ENCODE results near the gene C1orf53.
"Not testable (repeated sequence)": the region's sequence is repeated elsewhere in the genome, so short reads cannot be mapped to it uniquely, and the experiment has no call there.

The C1orf53 gene

GRCh38 chr1:197902454-197903195 lies at the start of gene C1orf53:
TSS of gene C1orf53 (plus strand) at chr1:197902630. CDS start at chr1:197902650, 20 bp downstream.
- peak; percentile 81 for DNase-seq

- DNase-seq: not testable (repeated sequence)
Observed at GRCh38 chr1:197855751-197856150, 46.7 kb upstream of the C1orf53 start.

DNA sequence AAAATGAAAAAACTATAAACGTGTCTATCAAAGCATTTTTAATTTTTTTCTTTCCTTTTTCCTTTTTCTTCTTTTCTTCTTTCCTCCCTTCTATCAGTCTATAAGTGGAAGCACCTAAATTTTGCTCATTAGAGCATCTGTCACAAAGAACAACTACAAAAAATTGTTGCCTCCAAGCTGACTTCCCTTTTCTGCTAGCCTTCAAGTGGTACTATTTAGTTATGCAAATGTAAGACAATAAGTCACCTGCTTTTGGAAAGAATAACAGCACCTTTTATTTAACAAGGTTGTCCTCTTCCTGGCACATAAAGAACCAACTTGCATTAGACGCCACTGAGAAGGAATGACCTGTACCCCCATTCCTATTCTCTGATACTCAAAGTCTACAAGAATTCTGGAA lies 45.0 kb upstream of the C1orf53 start:
- DNase-seq: no peak

DNA sequence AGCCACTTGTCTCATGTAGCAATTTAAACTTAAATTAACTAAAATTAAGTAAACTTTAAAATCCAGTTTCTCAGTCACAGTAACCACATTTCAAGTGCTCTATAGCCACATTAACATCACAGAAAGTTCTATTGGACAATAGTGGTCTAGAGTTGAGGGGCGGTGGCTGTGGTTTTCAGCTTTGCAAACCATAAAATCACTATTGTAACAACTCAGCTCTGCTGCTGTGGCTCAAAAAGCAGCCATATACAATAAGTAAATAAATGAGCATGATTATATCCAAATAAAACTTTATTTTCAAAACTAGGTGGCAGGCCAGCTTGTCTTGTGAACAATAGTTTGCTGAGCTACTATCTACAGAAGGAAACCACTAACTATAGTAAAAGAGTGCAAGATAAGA lies 43.4 kb upstream of the C1orf53 start:
- DNase-seq: no peak

- DNase-seq: no peak
Observed at GRCh38 chr1:197862221-197862620, 40.2 kb upstream of the C1orf53 start.

- no peak for DNase-seq
Observed at GRCh38 chr1:197862671-197863070, 39.8 kb upstream of the C1orf53 start.

DNA sequence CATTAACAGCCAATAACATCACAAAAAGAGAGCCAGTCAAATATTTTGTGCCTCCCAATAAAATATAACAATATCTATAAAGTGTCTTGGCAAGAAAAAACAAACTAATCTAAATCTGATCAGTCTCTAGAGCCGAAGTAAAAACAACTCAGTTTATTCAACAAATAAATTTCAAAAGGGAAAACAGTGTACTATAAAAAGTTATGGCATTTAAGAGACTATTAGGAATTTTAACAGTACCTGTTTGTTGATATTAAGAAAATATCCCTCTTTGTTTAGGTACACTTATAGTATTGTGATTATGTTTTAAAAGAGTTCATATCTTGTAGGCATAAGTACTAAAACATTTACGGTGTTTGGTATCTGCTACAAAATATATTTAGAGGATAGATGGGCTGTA lies 36.6 kb upstream of the C1orf53 start:
- DNase-seq: no peak

- DNase-seq: peak; percentile 47
Observed at GRCh38 chr1:197868751-197869489, 33.5 kb upstream of the C1orf53 start.

- no peak for DNase-seq
Observed at GRCh38 chr1:197869490-197870077, 32.8 kb upstream of the C1orf53 start.

- DNase-seq: no peak
Observed at GRCh38 chr1:197876894-197877293, 25.5 kb upstream of the C1orf53 start.

GRCh38 chr1:197880385-197880784 lies 22.0 kb upstream of the C1orf53 start:
- not testable (repeated sequence) for DNase-seq

GRCh38 chr1:197882241-197882640 lies 20.2 kb upstream of the C1orf53 start:
- DNase-seq: not testable (repeated sequence)

DNA sequence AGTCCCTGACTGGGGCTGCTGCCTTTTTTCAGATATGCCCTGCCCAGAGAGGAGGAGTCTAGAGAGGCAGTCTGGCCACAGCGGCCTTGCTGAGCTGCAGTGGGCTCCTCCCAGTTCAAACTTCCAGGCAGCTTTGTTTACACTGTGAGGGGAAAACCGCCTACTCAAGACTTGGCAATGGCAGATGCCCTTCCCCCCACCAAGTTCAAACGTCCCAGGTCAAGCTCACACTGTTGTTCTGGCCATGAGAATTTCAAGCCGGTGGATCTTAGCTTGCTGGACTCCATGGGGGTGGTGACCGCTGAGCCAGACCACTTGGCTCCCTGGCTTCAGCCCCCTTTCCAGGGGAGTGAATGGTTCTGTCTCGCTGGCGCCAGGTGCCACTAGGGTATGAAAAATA lies 18.3 kb upstream of the C1orf53 start:
- no peak for DNase-seq

GRCh38 chr1:197890936-197891335 lies 11.5 kb upstream of the C1orf53 start:
- DNase-seq: no peak

- no peak for DNase-seq
Observed at GRCh38 chr1:197892684-197893083, 9.7 kb upstream of the C1orf53 start.

GRCh38 chr1:197896301-197896700 lies 6.1 kb upstream of the C1orf53 start:
- no peak for DNase-seq

DNA sequence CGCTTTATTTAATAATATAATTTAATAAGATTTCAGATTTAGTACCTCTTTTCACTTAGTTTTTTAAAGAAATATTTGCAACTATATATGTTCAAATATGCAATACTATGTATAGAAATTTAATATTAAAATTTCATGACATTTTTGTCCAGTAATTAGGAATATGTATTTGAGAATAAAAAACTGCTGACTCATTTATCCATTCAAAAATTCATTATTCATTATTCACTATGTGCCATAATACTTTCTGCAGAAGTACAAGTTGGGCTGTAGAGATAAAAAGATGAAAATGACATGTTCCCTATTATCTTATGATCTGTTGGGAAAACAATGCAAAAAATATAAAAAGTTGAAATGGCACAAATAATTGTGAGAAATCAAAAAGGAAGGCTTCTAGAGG lies 3.4 kb upstream of the C1orf53 start:
- no peak for DNase-seq

DNA sequence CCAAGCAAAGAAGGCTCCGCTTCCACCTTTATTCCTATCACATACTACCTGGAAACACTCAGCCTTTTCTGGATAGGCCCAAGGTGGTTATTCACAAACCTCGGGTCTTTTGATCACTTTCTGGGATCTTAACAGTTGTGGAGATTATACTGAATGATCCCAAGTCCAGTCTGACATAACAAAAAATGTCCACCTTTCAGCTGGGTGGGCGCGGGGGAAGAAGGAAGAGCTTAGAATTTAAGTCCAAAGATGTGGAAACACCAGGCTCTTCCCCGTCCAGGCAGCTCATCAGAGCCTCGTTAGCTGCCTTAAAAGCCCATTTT lies 338 bp upstream of the C1orf53 start:
- no peak for DNase-seq

GRCh38 chr1:197903196-197903514 lies 725 bp downstream of the C1orf53 start:
- DNase-seq: no peak

DNA sequence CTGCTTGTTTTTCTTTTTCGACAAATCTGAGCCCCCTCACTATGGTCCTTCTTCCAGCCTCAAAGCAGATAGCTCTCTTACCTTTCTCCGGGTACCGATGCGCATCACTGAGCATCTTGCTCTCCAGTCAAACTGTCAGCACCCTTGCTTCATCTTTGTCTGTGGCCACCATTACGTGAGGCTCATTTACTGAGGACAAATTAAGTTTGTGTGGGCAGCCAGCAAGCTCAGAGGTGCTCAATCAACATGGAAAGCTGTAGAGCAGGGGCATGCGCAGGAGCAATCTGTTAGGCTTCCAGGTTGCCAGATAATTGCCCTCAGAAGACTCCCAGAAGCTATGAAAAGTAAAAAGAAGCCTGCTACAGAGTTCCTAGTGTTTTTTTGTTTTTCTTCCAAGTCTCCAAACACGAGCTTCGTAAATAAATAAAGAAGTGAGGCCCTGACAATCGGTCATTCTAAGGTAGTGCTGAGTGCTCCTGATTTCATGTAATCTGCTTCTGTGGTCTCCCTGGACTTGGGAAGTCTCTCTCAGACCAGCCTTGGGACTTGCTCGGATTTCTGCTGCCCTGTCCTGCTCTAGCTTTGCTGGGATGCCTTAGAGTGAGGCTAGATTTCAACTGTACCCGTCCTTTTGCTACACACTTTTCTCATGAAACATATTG lies 1.8 kb downstream of the C1orf53 start:
- no peak for DNase-seq

- no peak for DNase-seq
Observed at GRCh38 chr1:197905699-197906351, 3.4 kb downstream of the C1orf53 start.

DNA sequence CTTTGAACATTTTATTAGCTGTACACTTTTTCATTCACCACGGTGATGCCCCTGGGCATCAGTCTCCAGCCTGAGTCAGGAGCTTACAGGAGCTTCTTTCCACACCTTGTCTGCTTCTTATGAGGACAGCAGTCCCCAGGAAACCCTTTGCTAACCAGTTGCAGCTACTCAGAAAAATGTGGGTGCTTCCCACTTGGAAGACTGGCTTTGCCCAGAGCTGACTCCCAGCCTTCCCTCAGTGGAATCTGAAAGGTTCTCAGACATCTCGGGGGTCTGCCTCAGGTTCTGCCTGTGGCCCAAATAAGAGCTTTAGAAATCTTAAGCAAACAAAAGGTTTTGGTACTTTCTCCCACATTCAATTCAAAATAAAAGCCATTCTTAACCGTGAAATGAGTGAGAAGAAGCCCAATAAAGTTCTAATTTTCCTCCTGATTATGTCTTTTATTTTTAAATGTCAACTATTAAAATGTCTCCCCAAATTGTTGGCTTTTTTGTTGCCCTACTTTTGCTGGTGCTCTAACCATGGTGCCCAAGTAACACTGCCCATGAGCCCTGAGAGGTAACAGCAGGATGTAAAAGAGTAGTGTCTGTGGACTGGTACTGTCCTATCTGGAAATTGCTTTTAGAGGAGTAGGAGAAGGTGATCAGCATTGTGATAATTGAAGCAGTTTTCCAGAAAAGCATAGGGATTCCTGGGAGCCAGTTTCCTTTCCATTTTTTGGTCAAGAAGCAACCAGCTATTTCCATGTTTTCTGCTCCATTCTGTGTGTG lies 5.6 kb downstream of the C1orf53 start:
- DNase-seq: no peak

Measured in stimulated activated CD4-positive, alpha-beta T cell treated with anti-CD3 and anti-CD28 coated beads, Interleukin-4, amount 100 ng/mL, for 24 hours (primary cell).